Mesothelial cell of epicardium (in vitro differentiated cells): ENCODE results near the gene PRUNE2. TPM values are rescaled to one million over a fixed set of nuclear protein-coding genes. Genes with fewer than 3 reads are reported as not detected.

Source experiments
- DNase-seq, 2 experiments: peaks; one replicate each; pipeline ENCODE4 v3.0.0; 2021; ENCODE audit warnings: low spot score in 2 of 2; ENCODE audit not compliant: unreplicated experiment in 2 of 2
- H3K27ac Mint-ChIP-seq: 2 replicates; pipeline ENCODE4 v1.8.0; 2021; ENCODE audit warnings: mixed read lengths
- H3K27me3 Mint-ChIP-seq: 2 replicates; pipeline ENCODE4 v1.8.0; 2021; ENCODE audit warnings: low read depth, mixed read lengths
- H3K36me3 Mint-ChIP-seq: 2 replicates; pipeline ENCODE4 v1.8.0; 2021; ENCODE audit warnings: mixed read lengths
- H3K4me1 Mint-ChIP-seq: 2 replicates; pipeline ENCODE4 v1.8.0; 2021; ENCODE audit warnings: mixed read lengths
- H3K4me3 Mint-ChIP-seq: 2 replicates; pipeline ENCODE4 v1.8.0; 2021; ENCODE audit warnings: mild to moderate bottlenecking, moderate library complexity, mixed read lengths
- H3K9me3 Mint-ChIP-seq: 2 replicates; pipeline ENCODE4 v1.8.0; 2021; ENCODE audit warnings: mixed read lengths
- CTCF ChIP-seq: fragments of 200-600 bp; sonication (generic); IDR thresholded peaks from one replicate; pipeline ENCODE4 v1.5.0; 2021; ENCODE audit warnings: antibody characterized with exemption; ENCODE audit not compliant: unreplicated experiment
- total RNA-seq: library from RNA; stranded (reverse); gene quantifications from 3 replicates; pipeline ENCODE4 v1.2.1, GENCODE V29; 2021

PRUNE2 gene
- total RNA-seq, 1 donor from 2014 or later: 3.4 TPM

- Mint-ChIP-seq H3K27ac (no peak overlapping the region), H3K4me1 (peaks cover 9% of the 10 kb centered on the region), H3K4me3 (no peak overlapping the region), H3K27me3 (peaks cover 95% of the 10 kb centered on the region), H3K9me3 (no peaks in the 10 kb centered on the region), H3K36me3 (no peaks in the 10 kb centered on the region)
- no peak for TF ChIP-seq CTCF
- no peak for DNase-seq
Measured at GRCh38 chr9:76900884-76901440, 5.0 kb downstream of the PRUNE2 start.

GRCh38 chr9:76898786-76899185 is 7.1 kb downstream of the PRUNE2 start:
- Mint-ChIP-seq H3K36me3 (no peaks in the 10 kb centered on the region), H3K4me3 (no peak overlapping the region), H3K9me3 (no peaks in the 10 kb centered on the region), H3K27ac (no peak overlapping the region), H3K4me1 (no peaks in the 10 kb centered on the region), H3K27me3 (peaks cover 83% of the 10 kb centered on the region)
- DNase-seq: no peak
- no peak for TF ChIP-seq CTCF

DNA sequence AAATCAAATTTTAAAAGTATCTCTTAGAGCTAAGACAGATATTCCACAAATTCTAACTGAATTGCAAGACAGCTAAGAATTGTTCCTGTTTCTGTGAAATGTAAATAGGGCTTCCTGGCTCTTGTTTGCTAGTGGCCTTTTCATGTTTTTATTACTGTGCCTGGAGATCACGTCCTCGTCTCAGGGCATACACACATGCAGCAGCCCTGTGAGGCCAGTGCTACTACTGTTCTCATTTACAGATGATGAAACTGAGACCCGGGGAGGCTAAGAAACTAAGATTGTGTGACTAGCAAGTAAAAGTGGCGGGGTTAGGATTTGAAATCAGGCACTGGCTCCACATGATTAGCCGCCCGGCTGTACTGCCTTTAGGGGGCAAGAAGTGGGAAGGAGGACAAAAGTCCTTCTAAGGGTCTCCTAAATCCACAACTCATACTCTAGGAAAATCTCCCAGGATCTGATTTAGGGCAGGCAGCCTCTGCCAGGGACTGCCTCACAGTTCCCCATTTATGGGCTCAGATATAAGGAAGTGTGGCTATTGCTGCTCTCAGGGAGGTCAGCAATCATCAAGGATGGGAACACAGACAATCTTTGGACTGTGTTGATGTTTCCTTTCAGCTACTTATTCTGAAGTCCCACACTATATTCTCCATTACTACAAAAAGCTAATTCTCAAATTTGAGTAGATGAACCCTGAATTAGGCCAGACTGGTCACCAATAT is 7.9 kb downstream of the PRUNE2 start:
- peaks cover 82% of the 10 kb centered on the region for H3K27me3 Mint-ChIP-seq
- DNase-seq: no peak

DNA sequence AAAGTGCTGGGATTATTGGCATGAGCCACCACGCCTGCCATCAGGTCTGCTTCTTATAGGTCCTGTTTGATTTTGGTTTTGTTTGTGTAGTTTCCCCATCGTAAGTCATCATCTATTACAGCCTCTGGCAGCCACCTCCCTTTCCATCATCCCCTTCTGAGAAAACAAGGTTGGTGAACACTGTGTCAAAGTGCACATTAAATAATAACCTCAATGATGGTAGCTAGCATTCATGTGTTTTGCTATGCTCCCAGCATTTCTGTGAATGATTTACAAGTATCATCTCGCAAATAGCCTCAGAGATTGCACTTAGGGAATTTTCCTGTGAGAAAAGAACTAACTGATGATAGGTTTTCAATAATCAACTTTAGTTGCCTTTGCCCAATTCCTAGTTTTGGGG is 9.9 kb downstream of the PRUNE2 start:
- Mint-ChIP-seq H3K4me3 (no peak overlapping the region), H3K36me3 (no peaks in the 10 kb centered on the region), H3K9me3 (no peaks in the 10 kb centered on the region), H3K4me1 (no peaks in the 10 kb centered on the region), H3K27me3 (peaks cover 65% of the 10 kb centered on the region), H3K27ac (no peak overlapping the region)
- no peak for DNase-seq
- no peak for TF ChIP-seq CTCF

More for the DNA sequence above, 7.9 kb downstream of the PRUNE2 start:
- no peaks in the 10 kb centered on the region for H3K4me1 Mint-ChIP-seq
- no peak for TF ChIP-seq CTCF
- H3K27ac Mint-ChIP-seq: no peak overlapping the region
- H3K9me3 Mint-ChIP-seq: no peaks in the 10 kb centered on the region
- no peaks in the 10 kb centered on the region for H3K36me3 Mint-ChIP-seq
- no peak overlapping the region for H3K4me3 Mint-ChIP-seq

GRCh38 chr9:76895186-76895585 is 10.7 kb downstream of the PRUNE2 start:
- no peak for DNase-seq
- Mint-ChIP-seq H3K4me1 (no peaks in the 10 kb centered on the region), H3K36me3 (no peaks in the 10 kb centered on the region), H3K27me3 (peaks cover 60% of the 10 kb centered on the region), H3K9me3 (no peaks in the 10 kb centered on the region), H3K27ac (no peak overlapping the region), H3K4me3 (no peak overlapping the region)
- TF ChIP-seq CTCF: no peak
